D721Med (cell line): ENCODE results near the gene FMO2.

Experiments
- DNase-seq: peaks from one replicate; pipeline ENCODE4 v3.0.0; 2011; ENCODE audit warnings: low spot score; ENCODE audit not compliant: insufficient read length
- FAIRE-seq: peaks from 2 replicates; lab custom pipeline; 2011; peaks lifted over from hg19 to GRCh38; lab: Jason Lieb, UNC
- TF ChIP-seq, protein P1 (sequence below): IDR thresholded peaks from 2 replicates; pipeline ENCODE4 v1.5.1; 2012; ENCODE audit warnings: mild to moderate bottlenecking, control low read depth; ENCODE audit not compliant: insufficient read depth; ENCODE audit errors: missing control alignments

The FMO2 gene

GRCh38 chr1:171254859-171255258 lies 69.8 kb downstream of the FMO2 start:
- FAIRE-seq (no peak), DNase-seq (no peak)

DNA sequence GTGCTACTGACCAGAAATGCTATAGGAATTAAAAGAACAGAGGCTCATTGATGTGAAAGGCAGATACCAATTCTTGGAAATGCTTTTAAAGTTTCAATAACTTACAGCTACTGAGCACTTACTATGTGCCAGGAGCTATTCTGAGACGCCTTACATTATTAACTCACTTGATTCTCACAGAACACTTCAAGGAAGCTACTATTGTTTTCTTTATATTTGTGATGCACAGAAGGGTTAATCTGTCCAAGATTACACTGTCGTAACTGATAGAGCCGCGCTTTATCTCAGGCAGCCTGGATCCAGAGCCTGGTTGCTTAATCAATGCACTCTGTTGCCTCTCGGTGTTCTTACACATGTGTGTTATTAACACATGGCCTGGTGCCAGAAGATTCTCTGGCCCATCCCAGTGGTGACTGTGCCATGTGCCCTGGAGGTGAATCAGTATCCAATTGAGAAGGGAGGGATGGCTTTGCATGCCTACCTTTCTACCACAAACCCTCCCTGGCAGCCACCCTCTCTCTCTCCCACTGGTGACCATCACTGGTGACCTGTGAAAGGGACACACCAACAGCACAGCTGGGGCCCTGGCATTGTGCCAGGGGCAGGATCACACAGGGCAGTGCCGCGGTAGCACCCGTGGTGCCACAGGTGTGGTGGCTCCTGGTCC lies 72.0 kb downstream of the FMO2 start:
- no peak for DNase-seq
- TF ChIP-seq, protein P1, sequence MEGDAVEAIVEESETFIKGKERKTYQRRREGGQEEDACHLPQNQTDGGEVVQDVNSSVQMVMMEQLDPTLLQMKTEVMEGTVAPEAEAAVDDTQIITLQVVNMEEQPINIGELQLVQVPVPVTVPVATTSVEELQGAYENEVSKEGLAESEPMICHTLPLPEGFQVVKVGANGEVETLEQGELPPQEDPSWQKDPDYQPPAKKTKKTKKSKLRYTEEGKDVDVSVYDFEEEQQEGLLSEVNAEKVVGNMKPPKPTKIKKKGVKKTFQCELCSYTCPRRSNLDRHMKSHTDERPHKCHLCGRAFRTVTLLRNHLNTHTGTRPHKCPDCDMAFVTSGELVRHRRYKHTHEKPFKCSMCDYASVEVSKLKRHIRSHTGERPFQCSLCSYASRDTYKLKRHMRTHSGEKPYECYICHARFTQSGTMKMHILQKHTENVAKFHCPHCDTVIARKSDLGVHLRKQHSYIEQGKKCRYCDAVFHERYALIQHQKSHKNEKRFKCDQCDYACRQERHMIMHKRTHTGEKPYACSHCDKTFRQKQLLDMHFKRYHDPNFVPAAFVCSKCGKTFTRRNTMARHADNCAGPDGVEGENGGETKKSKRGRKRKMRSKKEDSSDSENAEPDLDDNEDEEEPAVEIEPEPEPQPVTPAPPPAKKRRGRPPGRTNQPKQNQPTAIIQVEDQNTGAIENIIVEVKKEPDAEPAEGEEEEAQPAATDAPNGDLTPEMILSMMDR = no peak
- no peak for FAIRE-seq

More at GRCh38 chr1:171254859-171255258, 69.8 kb downstream of the FMO2 start:
- TF ChIP-seq, protein P1 = no peak

DNA sequence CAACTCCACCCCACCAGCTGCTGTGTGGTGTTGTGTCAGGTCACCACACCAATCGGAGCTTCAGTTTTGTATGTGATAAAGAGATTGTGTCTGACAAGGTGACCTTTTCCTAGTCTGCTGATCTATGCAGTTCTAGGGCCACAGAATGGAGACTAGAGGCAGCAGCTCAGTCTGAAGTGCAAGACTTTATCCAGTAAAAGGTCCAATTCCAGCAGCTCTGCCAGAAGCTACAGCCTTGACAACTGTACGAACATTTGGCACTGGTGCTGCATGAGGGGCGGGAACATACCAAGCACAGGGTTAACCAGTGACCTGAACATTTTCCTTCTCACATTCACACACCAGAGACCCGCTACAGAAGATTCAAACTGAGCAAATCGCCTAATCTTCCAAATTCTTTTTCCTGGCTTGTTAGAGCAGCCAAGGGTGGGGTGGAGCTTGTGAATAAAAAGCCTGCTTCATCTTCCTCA lies 72.5 kb downstream of the FMO2 start:
- DNase-seq (no peak), FAIRE-seq (no peak)

GRCh38 chr1:171258429-171258828 lies 73.3 kb downstream of the FMO2 start:
- no peak for DNase-seq
- no peak for FAIRE-seq

More for the DNA sequence above, 72.5 kb downstream of the FMO2 start:
- TF ChIP-seq, protein P1 = no peak

DNA sequence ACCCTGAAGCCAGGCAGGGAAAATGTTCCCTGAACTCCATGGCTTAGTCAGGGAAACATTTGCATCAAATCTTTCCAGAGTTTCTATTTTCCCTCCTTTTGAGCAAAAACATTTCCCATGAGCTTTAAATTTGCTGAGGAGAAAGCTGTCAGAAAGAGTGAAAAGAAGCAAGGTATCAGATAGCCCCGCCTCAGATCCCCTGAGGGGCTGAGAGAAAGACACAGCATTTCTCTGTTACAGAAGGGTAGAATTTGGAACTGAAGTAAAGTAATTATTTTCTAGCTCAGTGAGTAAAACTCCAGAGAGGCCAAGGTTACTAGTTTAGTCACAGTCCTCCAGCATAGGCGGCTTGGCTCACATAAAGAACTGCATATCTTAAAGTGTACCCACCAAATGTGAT lies 73.8 kb downstream of the FMO2 start:
- DNase-seq (no peak), FAIRE-seq (no peak)
- TF ChIP-seq, protein P1 = no peak

More at GRCh38 chr1:171258429-171258828, 73.3 kb downstream of the FMO2 start:
- TF ChIP-seq, protein P1 = no peak
